ENCODE data around the gene DDT. TPM values are rescaled to one million over a fixed set of nuclear protein-coding genes. Genes with fewer than 3 reads are reported as not detected.
A peak's percentile ranks its signal among the peaks of the same experiment; 100 is the strongest.
"Not testable (repeated sequence)": the region's sequence is repeated elsewhere in the genome, so short reads cannot be mapped to it uniquely, and the experiment has no call there.

The DDT gene
- total RNA-seq, 2 experiments from 2014 or later, result 105 to 108 TPM

- DNase-seq; H3K27ac Mint-ChIP-seq; intact Hi-C loops (cut with micrococcal nuclease); H3K27me3 Mint-ChIP-seq; H3K36me3 Mint-ChIP-seq; POLR2A ChIA-PET; CTCF ChIA-PET; H3K4me1 Mint-ChIP-seq (ENCODE audit: low read depth); H3K4me3 Mint-ChIP-seq; H3K9me3 Mint-ChIP-seq: not testable (repeated sequence)
These were observed 13.0 kb downstream of the DDT start, which contains the start of gene GSTT2B for GRCh38 chr22:23961084-23961771. TSS of gene GSTT2B (minus strand) at chr22:23961195. CDS start at chr22:23961131, 64 bp downstream.

GRCh38 chr22:23956301-23956900, 17.8 kb downstream of the DDT start:
- H3K27me3 Mint-ChIP-seq; POLR2A ChIA-PET; H3K27ac Mint-ChIP-seq; H3K4me3 Mint-ChIP-seq; H3K4me1 Mint-ChIP-seq (ENCODE audit: low read depth); H3K9me3 Mint-ChIP-seq; H3K36me3 Mint-ChIP-seq: not testable (repeated sequence)
- DNase-seq, result peak; percentile 85
- CTCF ChIA-PET, result interaction anchor here (0.6 to 1.4 kb wide), 8 partner anchors 26 to 291 kb away, joined by 3 to 6 read pairs (median 4); partner anchors contain the start of genes MIF and SLC2A11
- intact Hi-C loops (cut with micrococcal nuclease), result loop anchor here (5.0 kb wide), 1 partner anchor 94 kb away; no protein-coding TSS in a partner anchor

GRCh38 chr22:23955886-23956285, 18.4 kb downstream of the DDT start:
- H3K4me1 Mint-ChIP-seq (ENCODE audit: low read depth); H3K4me3 Mint-ChIP-seq; H3K27me3 Mint-ChIP-seq; H3K36me3 Mint-ChIP-seq; H3K9me3 Mint-ChIP-seq; DNase-seq; POLR2A ChIA-PET; H3K27ac Mint-ChIP-seq: not testable (repeated sequence)
- CTCF ChIA-PET, result interaction anchor here (0.6 to 1.4 kb wide), 8 partner anchors 26 to 292 kb away, joined by 3 to 6 read pairs (median 4); partner anchors contain the start of genes MIF and SLC2A11
- intact Hi-C loops (cut with micrococcal nuclease), result loop anchor here (5.0 kb wide), 1 partner anchor 94 kb away; no protein-coding TSS in a partner anchor

DNA sequence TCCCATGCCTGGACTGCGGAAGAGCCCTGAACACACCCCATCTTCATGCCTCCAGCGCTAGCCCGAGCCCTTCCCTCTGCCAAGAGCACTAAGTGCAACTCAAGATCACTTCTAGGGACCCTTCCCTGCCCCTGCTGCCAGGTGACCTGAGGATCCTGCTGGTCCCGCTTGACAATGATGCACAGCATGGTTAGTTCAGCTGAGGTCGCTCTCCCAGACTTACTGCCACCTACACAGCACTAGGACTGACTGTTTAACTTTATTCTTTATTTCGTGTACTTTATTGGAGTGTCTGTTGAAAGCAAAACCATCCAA, 19.3 kb downstream of the DDT start:
- H3K4me3 Mint-ChIP-seq; POLR2A ChIA-PET; H3K27ac Mint-ChIP-seq; H3K36me3 Mint-ChIP-seq; H3K9me3 Mint-ChIP-seq; H3K4me1 Mint-ChIP-seq (ENCODE audit: low read depth); H3K27me3 Mint-ChIP-seq; DNase-seq; CTCF ChIA-PET: not testable (repeated sequence)
- intact Hi-C loops (cut with micrococcal nuclease), result loop anchor here (5.0 kb wide), 1 partner anchor 93 kb away; no protein-coding TSS in a partner anchor

GRCh38 chr22:23954193-23954990, 19.8 kb downstream of the DDT start:
- H3K4me1 Mint-ChIP-seq (ENCODE audit: low read depth); H3K9me3 Mint-ChIP-seq; intact Hi-C loops (cut with micrococcal nuclease); POLR2A ChIA-PET; H3K27me3 Mint-ChIP-seq; CTCF ChIA-PET; H3K27ac Mint-ChIP-seq; H3K36me3 Mint-ChIP-seq; DNase-seq; H3K4me3 Mint-ChIP-seq: not testable (repeated sequence)

- POLR2A ChIA-PET; DNase-seq; H3K36me3 Mint-ChIP-seq; intact Hi-C loops (cut with micrococcal nuclease); H3K27me3 Mint-ChIP-seq; H3K4me3 Mint-ChIP-seq; H3K9me3 Mint-ChIP-seq; H3K27ac Mint-ChIP-seq; H3K4me1 Mint-ChIP-seq (ENCODE audit: low read depth); CTCF ChIA-PET: not testable (repeated sequence)
These were observed 20.8 kb downstream of the DDT start for GRCh38 chr22:23953485-23953884.

DNA sequence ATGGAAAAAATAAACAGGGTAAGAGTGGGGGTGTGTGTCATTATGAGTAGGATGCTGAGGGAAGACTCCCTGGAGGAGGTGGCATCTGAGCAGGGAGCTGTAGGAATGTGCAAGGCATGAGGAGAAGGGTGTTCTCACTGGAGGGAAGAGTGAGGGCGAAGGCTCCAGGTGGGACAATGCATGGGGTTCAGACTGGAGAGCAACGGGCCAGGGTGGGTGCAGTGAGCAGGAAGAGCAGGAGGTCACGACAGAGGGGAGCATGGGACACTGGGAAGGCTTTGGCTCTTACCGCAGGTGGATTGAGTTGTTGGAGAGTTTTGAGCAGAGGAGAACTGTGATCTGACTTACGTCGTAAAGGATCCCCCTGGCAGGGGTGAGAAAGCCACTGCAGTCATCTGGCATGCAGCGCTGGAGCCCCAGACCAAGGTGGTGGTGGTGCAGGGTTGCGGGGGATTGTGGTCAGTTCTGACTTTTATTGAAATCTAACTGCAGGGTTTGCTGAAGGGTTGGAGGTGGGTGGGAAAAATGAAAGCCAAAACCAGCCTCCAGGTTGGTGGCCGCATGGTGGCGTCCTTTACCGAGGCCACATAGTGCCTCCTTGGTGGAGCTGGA, 21.3 kb downstream of the DDT start:
- intact Hi-C loops (cut with micrococcal nuclease); H3K9me3 Mint-ChIP-seq; H3K27me3 Mint-ChIP-seq; POLR2A ChIA-PET; CTCF ChIA-PET; DNase-seq; H3K36me3 Mint-ChIP-seq; H3K4me1 Mint-ChIP-seq (ENCODE audit: low read depth); H3K27ac Mint-ChIP-seq; H3K4me3 Mint-ChIP-seq: not testable (repeated sequence)

GRCh38 chr22:23951383-23951782, 22.9 kb downstream of the DDT start:
- H3K4me3 Mint-ChIP-seq; intact Hi-C loops (cut with micrococcal nuclease): not testable (repeated sequence)

DNA sequence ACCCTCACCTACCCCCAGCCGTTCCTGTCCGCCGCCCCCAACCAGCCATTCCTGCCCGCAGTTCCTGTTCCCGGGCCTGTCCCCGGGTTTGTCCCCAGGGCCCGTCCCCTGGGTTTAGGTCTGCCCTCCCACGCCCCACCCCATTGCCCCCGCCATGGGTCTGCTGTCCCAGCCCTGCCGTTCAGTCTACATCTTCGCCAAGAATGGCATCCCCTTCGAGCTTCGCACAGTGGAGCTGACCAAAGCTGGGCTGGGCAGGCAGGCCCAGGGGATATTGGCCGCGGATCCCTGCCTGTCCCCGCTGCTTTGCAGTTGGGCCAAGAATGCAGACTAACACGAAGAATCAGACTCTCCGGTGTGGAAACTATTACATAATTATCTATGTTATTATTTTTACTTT, 24.5 kb downstream of the DDT start:
- H3K36me3 Mint-ChIP-seq, result not testable (repeated sequence)

More at GRCh38 chr22:23951383-23951782, 22.9 kb downstream of the DDT start:
- H3K27me3 Mint-ChIP-seq; H3K27ac Mint-ChIP-seq; POLR2A ChIA-PET; DNase-seq; H3K9me3 Mint-ChIP-seq; H3K36me3 Mint-ChIP-seq; H3K4me1 Mint-ChIP-seq (ENCODE audit: low read depth): not testable (repeated sequence)
- CTCF ChIA-PET, result interaction anchor here (0.5 kb wide), 1 partner anchor 281 kb away, joined by 3 read pairs; no protein-coding TSS in a partner anchor

DNA sequence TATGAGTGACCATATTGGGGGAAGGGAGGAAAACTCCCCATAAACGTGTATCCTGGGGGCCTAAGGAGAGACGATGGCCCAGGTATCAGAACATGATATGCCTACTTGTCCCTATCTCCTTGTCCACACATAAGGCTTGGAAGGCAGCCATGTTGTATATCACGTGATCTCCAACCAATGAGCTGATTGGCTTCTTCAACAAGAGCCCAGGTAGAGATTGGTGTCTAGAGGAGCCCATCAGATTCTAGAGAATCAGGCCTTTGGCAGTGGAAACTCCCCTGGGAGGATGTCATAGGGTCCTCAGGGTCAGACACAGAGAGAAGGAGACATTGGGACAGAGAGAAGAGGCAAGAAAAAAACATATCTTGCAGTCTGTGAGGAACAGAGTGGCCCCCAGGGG, 26.9 kb downstream of the DDT start:
- H3K27me3 Mint-ChIP-seq; DNase-seq; H3K27ac Mint-ChIP-seq; H3K4me3 Mint-ChIP-seq; intact Hi-C loops (cut with micrococcal nuclease); H3K9me3 Mint-ChIP-seq; CTCF ChIA-PET; H3K4me1 Mint-ChIP-seq (ENCODE audit: low read depth); H3K36me3 Mint-ChIP-seq; POLR2A ChIA-PET: not testable (repeated sequence)

More for the DNA sequence above, 24.5 kb downstream of the DDT start:
- H3K4me1 Mint-ChIP-seq (ENCODE audit: low read depth); intact Hi-C loops (cut with micrococcal nuclease); H3K9me3 Mint-ChIP-seq; CTCF ChIA-PET; DNase-seq; H3K27me3 Mint-ChIP-seq; POLR2A ChIA-PET; H3K4me3 Mint-ChIP-seq; H3K27ac Mint-ChIP-seq: not testable (repeated sequence)

GRCh38 chr22:23940166-23940565, 34.1 kb downstream of the DDT start:
- H3K9me3 Mint-ChIP-seq; H3K27me3 Mint-ChIP-seq; DNase-seq; intact Hi-C loops (cut with micrococcal nuclease); H3K4me1 Mint-ChIP-seq (ENCODE audit: low read depth); H3K27ac Mint-ChIP-seq; POLR2A ChIA-PET; CTCF ChIA-PET; H3K4me3 Mint-ChIP-seq; H3K36me3 Mint-ChIP-seq: not testable (repeated sequence)

DNA sequence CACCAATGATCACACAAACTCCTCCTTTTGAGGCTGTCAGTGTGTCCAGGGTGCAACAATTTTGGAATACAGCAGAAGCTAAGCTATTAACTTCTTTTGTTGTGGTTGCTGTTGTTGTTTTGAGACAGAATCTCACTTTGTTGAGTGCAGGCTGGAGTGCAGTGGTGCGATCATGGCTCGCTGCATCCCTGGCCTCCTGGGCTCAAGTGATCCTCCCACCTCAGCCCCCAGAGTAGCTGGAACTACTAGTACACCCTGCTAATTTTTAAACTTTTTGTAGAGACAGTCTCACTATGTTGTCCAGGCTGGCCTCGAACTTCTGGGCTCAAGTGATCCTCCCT, 35.3 kb downstream of the DDT start:
- POLR2A ChIA-PET, result no interaction called here
- no peak overlapping the region for H3K27ac Mint-ChIP-seq
- no peak for DNase-seq
- H3K36me3 Mint-ChIP-seq, result no peaks in the 10 kb centered on the region
- no peaks in the 10 kb centered on the region for H3K9me3 Mint-ChIP-seq
- intact Hi-C loops (cut with micrococcal nuclease), result no loop called here
- no peak overlapping the region for H3K4me3 Mint-ChIP-seq
- no peaks in the 10 kb centered on the region for H3K4me1 Mint-ChIP-seq (ENCODE audit: low read depth)
- CTCF ChIA-PET, result no interaction called here
- no peaks in the 10 kb centered on the region for H3K27me3 Mint-ChIP-seq

Data from activated CD4-positive, alpha-beta memory T cell treated with anti-CD3 and anti-CD28 coated beads for 36 hours (primary cell).